Stomach (tissue), 4 donors: ENCODE results near the gene ATP9B.

Experiments
- CTCF ChIP-seq, 7 experiments: fragments of 450-650 bp in 4 of 7; fragments of 200-600 bp in 3 of 7; sonication (generic) in 3 of 7; IDR thresholded peaks; one replicate each; pipeline ENCODE4 v1.5.1; 2016 to 2019; ENCODE audit warnings: antibody characterized with exemption in 7 of 7, control low read depth in 2 of 7, mild to moderate bottlenecking in 1 of 7
- EP300 ChIP-seq: sonication (generic); formaldehyde crosslinking; IDR thresholded peaks from one replicate; pipeline ENCODE4 v1.6.1; 2017; ENCODE audit warnings: antibody characterized with exemption
- POLR2A ChIP-seq, 4 donors: fragments of 450-650 bp; IDR thresholded peaks; one replicate each; pipeline ENCODE4 v1.6.1; 2016; ENCODE audit warnings: antibody characterized with exemption in 4 of 4, control low read depth in 2 of 4, mild to moderate bottlenecking in 1 of 4, moderate library complexity in 1 of 4
- POLR2AphosphoS5 ChIP-seq, 3 donors: sonication (generic); formaldehyde crosslinking; IDR thresholded peaks; one replicate each; pipeline ENCODE4 v1.6.1; 2016; ENCODE audit warnings: antibody characterized with exemption in 3 of 3

DNA sequence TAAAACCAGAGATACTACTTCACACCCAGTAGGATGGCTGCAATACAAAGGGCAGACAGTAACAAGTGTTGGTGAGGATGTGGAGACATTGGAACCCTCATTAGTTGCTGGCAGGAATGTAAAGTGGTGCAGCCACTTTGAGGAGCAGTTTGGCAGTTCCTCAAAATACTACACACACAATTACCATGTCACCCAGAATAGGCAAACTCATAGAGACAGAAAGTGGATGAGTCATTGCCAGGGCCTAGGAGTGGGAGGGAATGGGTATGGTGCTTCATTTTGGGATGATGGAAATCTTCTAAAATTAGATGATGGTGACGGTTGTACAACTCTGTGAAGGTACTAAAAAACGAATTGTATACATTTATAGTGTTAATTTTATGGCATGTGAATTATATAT is 54.8 kb downstream of the ATP9B start:
- TF ChIP-seq CTCF (IDR thresholded peaks at IDR 0.05): no peak
- TF ChIP-seq POLR2A (IDR thresholded peaks at IDR 0.05): no peak
- TF ChIP-seq EP300: no peak
- TF ChIP-seq POLR2AphosphoS5 (IDR thresholded peaks at IDR 0.05): no peak
